Measurements from ENCODE around the gene KCNQ5. TPM values are rescaled to one million over a fixed set of nuclear protein-coding genes. Genes with fewer than 3 reads are reported as not detected.
A peak's percentile ranks its signal among the peaks of the same experiment; 100 is the strongest.
"Not testable (repeated sequence)": the region's sequence is repeated elsewhere in the genome, so short reads cannot be mapped to it uniquely, and the experiment has no call there.

Gene KCNQ5
- total RNA-seq, 8 experiments from 2014 or later: 0.17 to 18.5 (median 1.7) TPM

DNA sequence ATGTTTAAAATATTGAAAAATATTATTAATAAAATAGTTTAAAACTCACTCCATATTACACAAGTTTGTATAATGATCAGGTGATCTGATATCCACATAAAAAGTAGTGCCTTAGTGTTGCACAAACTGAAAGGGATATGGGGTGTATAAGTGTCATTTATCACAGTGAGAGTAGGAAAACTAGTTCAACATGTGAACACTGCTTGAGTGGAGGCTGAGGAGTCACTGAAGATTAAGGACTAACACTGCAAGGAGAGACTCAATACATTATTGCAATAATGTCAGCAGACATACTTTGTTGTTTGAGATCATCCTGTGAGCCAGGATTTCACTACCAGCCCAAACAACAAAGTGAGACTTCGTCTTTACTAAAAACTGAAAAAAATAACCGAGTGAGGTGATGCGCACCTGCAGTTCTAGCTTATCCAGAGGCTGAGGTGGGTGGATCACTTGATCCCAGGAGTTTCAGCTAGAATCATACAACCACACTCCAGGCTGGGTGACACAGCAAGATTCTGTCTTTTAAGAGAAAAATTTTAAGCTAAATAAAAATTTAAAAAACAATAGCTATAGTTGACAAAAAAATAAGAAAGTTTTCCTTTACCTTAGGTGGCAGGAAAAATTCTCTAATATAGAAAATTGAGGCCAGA is 605.9 kb downstream of the KCNQ5 start:
- in situ Hi-C loops (cut with MboI; ENCODE audit: low pct_unique_long_range_greater_than_20kb in 2 of 9, low sequenced_read_pairs in 9 of 9, unreplicated experiment in 9 of 9): no loop called here
- ATAC-seq (replicated peaks in 6 of 8): no peak
- Histone ChIP-seq H3K27ac (no peak overlapping the region), H3K4me1 (replicated peaks in 1 of 2) (no peaks in the 10 kb centered on the region), H3K4me3 (no peak overlapping the region)
- WGBS, 10 experiments: 60 to 100% (median 83%) methylated on average over 1 to 3 of the region's 3 CpGs; no CpG with 5 or more reads in 1 of the 10 experiments

- peak in 3 of 8 experiments; percentile 16 to 52 (median 28) for ATAC-seq (replicated peaks in 6 of 8)
- in situ Hi-C loops (cut with MboI; ENCODE audit: low pct_unique_long_range_greater_than_20kb in 2 of 9, low sequenced_read_pairs in 9 of 9, unreplicated experiment in 9 of 9): no loop called here
Measured at GRCh38 chr6:73231986-73232391, 610.1 kb downstream of the KCNQ5 start.

DNA sequence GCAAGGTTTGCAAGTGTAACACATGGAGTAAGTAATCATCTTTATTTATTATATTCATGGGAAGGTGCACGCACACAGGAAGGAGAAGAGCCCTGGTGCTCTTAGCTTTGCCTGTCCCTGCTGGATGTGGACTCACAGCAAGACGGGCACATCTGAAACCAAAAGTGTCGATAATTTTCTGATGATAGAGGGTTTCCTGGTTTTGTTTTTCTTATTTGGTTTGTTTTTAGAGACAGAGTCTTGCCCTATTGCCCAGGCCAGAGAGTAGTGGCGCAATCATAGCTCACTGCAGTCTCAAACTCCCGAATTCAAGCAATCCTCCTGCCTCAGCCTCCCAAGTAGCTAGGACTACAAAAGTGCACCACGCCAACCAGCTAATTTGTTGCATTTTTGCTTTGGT is 611.2 kb downstream of the KCNQ5 start:
- 83 to 100% (median 96%) methylated on average over 1 to 5 of the region's 6 CpGs; no CpG with 5 or more reads in 2 of the 10 experiments for WGBS, 10 experiments
- Histone ChIP-seq H3K4me1 (replicated peaks in 1 of 2) (no peaks in the 10 kb centered on the region), H3K27ac (no peak overlapping the region), H3K4me3 (no peak overlapping the region)
- ATAC-seq (replicated peaks in 6 of 8): no peak
- in situ Hi-C loops (cut with MboI; ENCODE audit: low pct_unique_long_range_greater_than_20kb in 2 of 9, low sequenced_read_pairs in 9 of 9, unreplicated experiment in 9 of 9): no loop called here

More at GRCh38 chr6:73231986-73232391, 610.1 kb downstream of the KCNQ5 start:
- H3K4me3 ChIP-seq: no peak overlapping the region
- H3K27ac ChIP-seq: no peak overlapping the region
- WGBS, 10 experiments: 20 to 43% (median 27%) methylated on average over 1 of the region's 1 CpG; no CpG with 5 or more reads in 6 of the 10 experiments
- H3K4me1 ChIP-seq (replicated peaks in 1 of 2): no peaks in the 10 kb centered on the region

GRCh38 chr6:73233971-73234370 is 612.1 kb downstream of the KCNQ5 start:
- H3K27ac ChIP-seq; H3K4me1 ChIP-seq (replicated peaks in 1 of 2); H3K4me3 ChIP-seq; in situ Hi-C loops (cut with MboI; ENCODE audit: low pct_unique_long_range_greater_than_20kb in 2 of 9, low sequenced_read_pairs in 9 of 9, unreplicated experiment in 9 of 9); ATAC-seq (replicated peaks in 6 of 8): not testable (repeated sequence)
- WGBS, 10 experiments: 0 to 90% (median 73%) methylated on average over 2 to 3 of the region's 3 CpGs; no CpG with 5 or more reads in 5 of the 10 experiments

DNA sequence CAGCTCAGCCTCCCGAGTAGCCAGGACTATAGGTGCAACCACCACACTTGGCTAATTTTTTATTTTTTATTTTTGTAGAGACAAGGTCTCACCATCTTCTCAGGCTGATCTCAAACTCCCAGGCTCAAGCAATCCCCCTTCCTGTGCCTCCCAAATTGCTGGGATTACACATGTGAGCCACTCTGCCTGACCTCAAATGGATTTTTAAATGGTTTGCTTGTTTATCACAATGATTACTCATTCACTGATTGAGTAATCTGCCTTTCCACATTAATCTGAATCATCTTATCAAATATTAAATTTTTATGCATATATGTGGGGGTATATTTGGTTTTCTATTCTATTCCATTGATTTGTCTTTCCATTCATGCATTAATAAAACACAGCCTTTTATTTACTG is 612.9 kb downstream of the KCNQ5 start:
- Histone ChIP-seq H3K4me3 (no peak overlapping the region), H3K4me1 (replicated peaks in 1 of 2) (no peaks in the 10 kb centered on the region), H3K27ac (no peak overlapping the region)
- in situ Hi-C loops (cut with MboI; ENCODE audit: low pct_unique_long_range_greater_than_20kb in 2 of 9, low sequenced_read_pairs in 9 of 9, unreplicated experiment in 9 of 9): no loop called here
- 42 to 92% (median 69%) methylated on average over 1 of the region's 1 CpG; no CpG with 5 or more reads in 2 of the 10 experiments for WGBS, 10 experiments
- peak in 1 of 8 experiments; percentile 42 for ATAC-seq (replicated peaks in 6 of 8)

DNA sequence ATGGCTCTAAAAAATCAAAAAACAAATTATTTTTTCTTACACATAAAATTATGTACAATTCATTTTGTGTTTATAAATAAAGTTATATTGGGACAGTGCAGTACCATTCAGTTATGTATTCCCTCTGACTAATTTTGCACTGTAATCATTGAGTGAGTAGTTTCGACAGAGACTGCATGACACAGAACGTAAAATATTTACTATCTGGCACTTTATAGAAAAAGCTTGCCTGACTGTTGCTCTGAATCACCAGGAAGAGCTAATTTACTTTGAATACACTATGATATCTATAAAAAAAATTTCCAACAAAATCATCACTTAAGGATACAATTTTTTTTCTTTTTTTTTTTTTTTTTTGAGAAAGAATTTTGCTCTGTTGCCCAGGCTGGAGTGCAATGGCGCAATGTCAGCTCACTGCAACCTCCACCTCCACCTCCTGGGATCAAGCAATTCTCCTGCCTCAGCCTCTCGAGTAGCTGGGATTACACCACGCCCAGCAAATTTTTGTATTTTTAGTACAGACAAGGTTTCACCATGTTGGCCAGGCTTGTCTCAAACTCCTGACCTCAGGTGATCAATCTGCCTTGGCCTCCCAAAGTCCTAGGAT is 614.4 kb downstream of the KCNQ5 start:
- WGBS, 10 experiments: 25 to 100% (median 89%) methylated on average over 1 to 5 of the region's 5 CpGs; no CpG with 5 or more reads in 1 of the 10 experiments
- Histone ChIP-seq H3K4me1 (replicated peaks in 1 of 2) (no peaks in the 10 kb centered on the region), H3K4me3 (no peak overlapping the region), H3K27ac (no peak overlapping the region)
- ATAC-seq (replicated peaks in 6 of 8): peak in 1 of 8 experiments; percentile 44
- in situ Hi-C loops (cut with MboI; ENCODE audit: low pct_unique_long_range_greater_than_20kb in 2 of 9, low sequenced_read_pairs in 9 of 9, unreplicated experiment in 9 of 9): no loop called here

GRCh38 chr6:73240730-73241129 is 618.9 kb downstream of the KCNQ5 start:
- H3K27ac ChIP-seq: no peak overlapping the region
- ATAC-seq (replicated peaks in 6 of 8): no peak
- no peak overlapping the region for H3K4me3 ChIP-seq
- 59 to 100% (median 92%) methylated on average over 1 to 3 of the region's 4 CpGs; no CpG with 5 or more reads in 3 of the 10 experiments for WGBS, 10 experiments
- in situ Hi-C loops (cut with MboI; ENCODE audit: low pct_unique_long_range_greater_than_20kb in 2 of 9, low sequenced_read_pairs in 9 of 9, unreplicated experiment in 9 of 9): no loop called here
- H3K4me1 ChIP-seq (replicated peaks in 1 of 2): no peaks in the 10 kb centered on the region

GRCh38 chr6:73242001-73242400 is 620.1 kb downstream of the KCNQ5 start:
- no peak for ATAC-seq (replicated peaks in 6 of 8)
- WGBS, 10 experiments: 75 to 78% methylated on average over 2 to 3 of the region's 5 CpGs; no CpG with 5 or more reads in 8 of the 10 experiments
- Histone ChIP-seq H3K4me3 (no peak overlapping the region), H3K4me1 (replicated peaks in 1 of 2) (no peaks in the 10 kb centered on the region), H3K27ac (no peak overlapping the region)
- in situ Hi-C loops (cut with MboI; ENCODE audit: low pct_unique_long_range_greater_than_20kb in 2 of 9, low sequenced_read_pairs in 9 of 9, unreplicated experiment in 9 of 9): no loop called here

Data from motor neuron (in vitro differentiated cells).